ENCODE results near the gene IP6K1. TPM values are rescaled to one million over a fixed set of nuclear protein-coding genes. Genes with fewer than 3 reads are reported as not detected.

IP6K1 gene
- total and polyA plus RNA-seq, 10 of the 15 experiments (the other 5 are each of a cell fraction or from before 2014, with no cell fraction given), result 1.3 to 30.6 (median 18.2) TPM

DNA sequence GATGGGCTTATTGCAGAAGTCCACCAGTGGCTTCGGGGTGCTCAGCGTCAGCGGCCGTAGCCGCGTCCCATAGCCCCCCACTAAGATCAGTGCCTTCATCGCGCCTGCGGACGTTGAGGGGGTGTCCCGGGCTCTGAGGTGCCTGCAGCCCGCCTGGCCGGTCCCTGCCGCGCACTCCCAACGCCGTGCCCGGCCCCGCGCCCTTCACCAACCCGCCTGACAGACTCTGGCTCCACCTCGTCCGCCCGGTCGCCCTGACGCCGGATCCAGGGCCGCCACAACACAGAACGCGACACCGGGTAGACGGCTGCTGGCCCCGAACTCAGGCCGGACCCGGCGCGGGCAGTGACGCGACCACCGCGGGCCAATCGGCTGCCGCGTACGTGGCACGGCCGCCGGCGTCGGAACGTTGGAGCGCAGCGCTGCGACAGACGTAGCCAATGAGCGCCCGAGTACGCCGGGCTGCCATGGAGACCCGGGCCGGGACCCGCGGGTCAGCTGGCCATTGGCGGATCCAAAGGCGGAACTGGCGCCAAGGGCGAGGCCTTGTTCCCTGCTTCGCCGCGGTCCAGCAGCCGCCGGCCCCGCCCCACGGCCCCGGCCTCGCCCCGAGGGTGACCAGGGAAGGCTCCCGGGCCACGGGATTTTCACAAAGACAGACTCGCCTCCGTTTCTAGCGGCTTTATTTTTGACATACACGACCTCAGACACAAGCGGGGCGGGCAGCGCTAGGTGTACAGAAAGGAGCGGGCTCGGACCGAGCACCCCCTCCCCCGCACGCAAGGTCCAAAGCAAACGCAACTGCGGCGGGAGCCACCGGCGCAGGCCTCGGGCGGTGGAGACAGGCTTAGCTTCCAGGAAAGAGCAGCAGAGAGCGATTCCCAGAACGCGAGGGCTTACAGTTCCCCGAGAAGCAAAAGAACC is 62.5 kb downstream of the IP6K1 start, which contains the start of gene GMPPB (continued):
- TF ChIP-seq, protein P1, sequence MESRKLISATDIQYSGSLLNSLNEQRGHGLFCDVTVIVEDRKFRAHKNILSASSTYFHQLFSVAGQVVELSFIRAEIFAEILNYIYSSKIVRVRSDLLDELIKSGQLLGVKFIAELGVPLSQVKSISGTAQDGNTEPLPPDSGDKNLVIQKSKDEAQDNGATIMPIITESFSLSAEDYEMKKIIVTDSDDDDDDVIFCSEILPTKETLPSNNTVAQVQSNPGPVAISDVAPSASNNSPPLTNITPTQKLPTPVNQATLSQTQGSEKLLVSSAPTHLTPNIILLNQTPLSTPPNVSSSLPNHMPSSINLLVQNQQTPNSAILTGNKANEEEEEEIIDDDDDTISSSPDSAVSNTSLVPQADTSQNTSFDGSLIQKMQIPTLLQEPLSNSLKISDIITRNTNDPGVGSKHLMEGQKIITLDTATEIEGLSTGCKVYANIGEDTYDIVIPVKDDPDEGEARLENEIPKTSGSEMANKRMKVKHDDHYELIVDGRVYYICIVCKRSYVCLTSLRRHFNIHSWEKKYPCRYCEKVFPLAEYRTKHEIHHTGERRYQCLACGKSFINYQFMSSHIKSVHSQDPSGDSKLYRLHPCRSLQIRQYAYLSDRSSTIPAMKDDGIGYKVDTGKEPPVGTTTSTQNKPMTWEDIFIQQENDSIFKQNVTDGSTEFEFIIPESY (IDR thresholded peaks at IDR 0.05), result no peak
- no peak; the same call in none of the 2 replicates for TF ChIP-seq ZNF207 (IDR thresholded peaks at IDR 0.05; ENCODE audit: borderline replicate concordance)
- no peak for TF ChIP-seq CEBPB (IDR thresholded peaks at IDR 0.05; ENCODE audit: borderline replicate concordance in 1 of 2, low read depth in 2 of 2, low read length in 2 of 2)
- no peak for TF ChIP-seq RAD51 (IDR thresholded peaks at IDR 0.05)
- TF ChIP-seq MYC (IDR thresholded peaks at IDR 0.05; ENCODE audit: insufficient read depth, insufficient read length, insufficient replicate concordance, low read length, severe bottlenecking), result no peak
- TF ChIP-seq MTA2 (IDR thresholded peaks at IDR 0.05; ENCODE audit: low read depth), result no peak
- TF ChIP-seq NR2F1 (conservative IDR thresholded peaks at IDR 0.05), result peak; percentile 53
- TF ChIP-seq, protein P2, sequence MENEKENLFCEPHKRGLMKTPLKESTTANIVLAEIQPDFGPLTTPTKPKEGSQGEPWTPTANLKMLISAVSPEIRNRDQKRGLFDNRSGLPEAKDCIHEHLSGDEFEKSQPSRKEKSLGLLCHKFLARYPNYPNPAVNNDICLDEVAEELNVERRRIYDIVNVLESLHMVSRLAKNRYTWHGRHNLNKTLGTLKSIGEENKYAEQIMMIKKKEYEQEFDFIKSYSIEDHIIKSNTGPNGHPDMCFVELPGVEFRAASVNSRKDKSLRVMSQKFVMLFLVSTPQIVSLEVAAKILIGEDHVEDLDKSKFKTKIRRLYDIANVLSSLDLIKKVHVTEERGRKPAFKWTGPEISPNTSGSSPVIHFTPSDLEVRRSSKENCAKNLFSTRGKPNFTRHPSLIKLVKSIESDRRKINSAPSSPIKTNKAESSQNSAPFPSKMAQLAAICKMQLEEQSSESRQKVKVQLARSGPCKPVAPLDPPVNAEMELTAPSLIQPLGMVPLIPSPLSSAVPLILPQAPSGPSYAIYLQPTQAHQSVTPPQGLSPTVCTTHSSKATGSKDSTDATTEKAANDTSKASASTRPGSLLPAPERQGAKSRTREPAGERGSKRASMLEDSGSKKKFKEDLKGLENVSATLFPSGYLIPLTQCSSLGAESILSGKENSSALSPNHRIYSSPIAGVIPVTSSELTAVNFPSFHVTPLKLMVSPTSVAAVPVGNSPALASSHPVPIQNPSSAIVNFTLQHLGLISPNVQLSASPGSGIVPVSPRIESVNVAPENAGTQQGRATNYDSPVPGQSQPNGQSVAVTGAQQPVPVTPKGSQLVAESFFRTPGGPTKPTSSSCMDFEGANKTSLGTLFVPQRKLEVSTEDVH (IDR thresholded peaks at IDR 0.05; ENCODE audit: low read depth, partially characterized antibody), result no peak
- TF ChIP-seq EZH2 (IDR thresholded peaks at IDR 0.05; ENCODE audit: borderline replicate concordance, control insufficient read depth, low read depth, low read length), result no peak
- no peak for TF ChIP-seq SMC3 (IDR thresholded peaks at IDR 0.05; ENCODE audit: borderline replicate concordance, low read length)
- no peak for TF ChIP-seq STAT3 (IDR thresholded peaks at IDR 0.05; ENCODE audit: low read depth, low read length)
- TF ChIP-seq ZZZ3 (IDR thresholded peaks at IDR 0.05; ENCODE audit: control insufficient read depth, insufficient read length, low read depth), result no peak
- TF ChIP-seq NR2C1 (IDR thresholded peaks at IDR 0.05), result peak; percentile 53; the same call in 1 of the 2 replicates
- TF ChIP-seq, protein P3, sequence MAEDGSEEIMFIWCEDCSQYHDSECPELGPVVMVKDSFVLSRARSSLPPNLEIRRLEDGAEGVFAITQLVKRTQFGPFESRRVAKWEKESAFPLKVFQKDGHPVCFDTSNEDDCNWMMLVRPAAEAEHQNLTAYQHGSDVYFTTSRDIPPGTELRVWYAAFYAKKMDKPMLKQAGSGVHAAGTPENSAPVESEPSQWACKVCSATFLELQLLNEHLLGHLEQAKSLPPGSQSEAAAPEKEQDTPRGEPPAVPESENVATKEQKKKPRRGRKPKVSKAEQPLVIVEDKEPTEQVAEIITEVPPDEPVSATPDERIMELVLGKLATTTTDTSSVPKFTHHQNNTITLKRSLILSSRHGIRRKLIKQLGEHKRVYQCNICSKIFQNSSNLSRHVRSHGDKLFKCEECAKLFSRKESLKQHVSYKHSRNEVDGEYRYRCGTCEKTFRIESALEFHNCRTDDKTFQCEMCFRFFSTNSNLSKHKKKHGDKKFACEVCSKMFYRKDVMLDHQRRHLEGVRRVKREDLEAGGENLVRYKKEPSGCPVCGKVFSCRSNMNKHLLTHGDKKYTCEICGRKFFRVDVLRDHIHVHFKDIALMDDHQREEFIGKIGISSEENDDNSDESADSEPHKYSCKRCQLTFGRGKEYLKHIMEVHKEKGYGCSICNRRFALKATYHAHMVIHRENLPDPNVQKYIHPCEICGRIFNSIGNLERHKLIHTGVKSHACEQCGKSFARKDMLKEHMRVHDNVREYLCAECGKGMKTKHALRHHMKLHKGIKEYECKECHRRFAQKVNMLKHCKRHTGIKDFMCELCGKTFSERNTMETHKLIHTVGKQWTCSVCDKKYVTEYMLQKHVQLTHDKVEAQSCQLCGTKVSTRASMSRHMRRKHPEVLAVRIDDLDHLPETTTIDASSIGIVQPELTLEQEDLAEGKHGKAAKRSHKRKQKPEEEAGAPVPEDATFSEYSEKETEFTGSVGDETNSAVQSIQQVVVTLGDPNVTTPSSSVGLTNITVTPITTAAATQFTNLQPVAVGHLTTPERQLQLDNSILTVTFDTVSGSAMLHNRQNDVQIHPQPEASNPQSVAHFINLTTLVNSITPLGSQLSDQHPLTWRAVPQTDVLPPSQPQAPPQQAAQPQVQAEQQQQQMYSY (CRISPR knock-in tag; IDR thresholded peaks at IDR 0.05), result no peak
- TF ChIP-seq, protein P4, sequence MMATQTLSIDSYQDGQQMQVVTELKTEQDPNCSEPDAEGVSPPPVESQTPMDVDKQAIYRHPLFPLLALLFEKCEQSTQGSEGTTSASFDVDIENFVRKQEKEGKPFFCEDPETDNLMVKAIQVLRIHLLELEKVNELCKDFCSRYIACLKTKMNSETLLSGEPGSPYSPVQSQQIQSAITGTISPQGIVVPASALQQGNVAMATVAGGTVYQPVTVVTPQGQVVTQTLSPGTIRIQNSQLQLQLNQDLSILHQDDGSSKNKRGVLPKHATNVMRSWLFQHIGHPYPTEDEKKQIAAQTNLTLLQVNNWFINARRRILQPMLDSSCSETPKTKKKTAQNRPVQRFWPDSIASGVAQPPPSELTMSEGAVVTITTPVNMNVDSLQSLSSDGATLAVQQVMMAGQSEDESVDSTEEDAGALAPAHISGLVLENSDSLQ (IDR thresholded peaks at IDR 0.05), result peak; percentile 37; the same call in 1 of the 2 replicates
